Ovary (tissue), 3 donors: Measurements from ENCODE around the gene UBE2V1.

Experiments used
- CTCF ChIP-seq, 3 donors: fragments of 450-650 bp in 2 of 3; fragments of 200-600 bp in 1 of 3; IDR thresholded peaks; one replicate each; pipeline versions ENCODE4 v1.5.1 to v1.8.0; 2016 to 2022; ENCODE audit warnings: antibody characterized with exemption in 3 of 3, mild to moderate bottlenecking in 1 of 3
- POLR2A ChIP-seq: fragments of 450-650 bp; IDR thresholded peaks from one replicate; pipeline ENCODE4 v1.6.1; 2017; ENCODE audit warnings: antibody characterized with exemption, mild to moderate bottlenecking, moderate library complexity
- donor health status: DM: no; HTN: no; CAD: no.

GRCh38 chr20:50099113-50099512, 13.8 kb downstream of the UBE2V1 start:
- TF ChIP-seq CTCF (IDR thresholded peaks at IDR 0.05): no peak
- TF ChIP-seq POLR2A: no peak
